ENCODE measurements around the gene RAB6A.
"Not testable (repeated sequence)": the region's sequence is repeated elsewhere in the genome, so short reads cannot be mapped to it uniquely, and the experiment has no call there.

Gene RAB6A

DNA sequence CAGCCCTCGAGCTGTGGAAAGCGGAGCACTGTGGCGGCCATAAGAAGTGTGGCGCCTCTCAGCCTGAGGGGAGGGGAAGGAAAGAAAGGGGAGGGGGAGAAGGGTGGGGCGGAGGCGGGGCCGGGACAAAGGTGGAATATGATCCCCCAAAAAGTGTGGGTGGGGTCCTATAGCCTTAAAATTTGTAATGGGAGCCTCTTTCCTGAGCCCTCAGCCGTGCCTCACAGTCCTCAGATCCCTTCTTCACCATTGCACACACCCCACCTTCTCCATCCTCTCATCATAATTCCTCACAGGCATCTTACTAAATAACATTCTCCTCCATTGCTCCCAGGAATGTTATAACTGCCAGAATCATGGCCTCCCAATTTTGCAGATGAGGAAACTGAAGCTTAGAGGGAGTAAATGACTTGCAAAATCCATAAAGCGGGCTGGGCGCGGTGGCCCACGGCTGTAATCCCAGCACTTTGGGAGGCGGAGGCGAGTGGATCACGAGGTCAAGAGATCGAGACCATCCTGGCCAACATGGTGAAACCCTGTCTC, 600 bp upstream of the RAB6A start:
- no peak for DNase-seq

- DNase-seq = peak; percentile 9
Observed at GRCh38 chr11:73760135-73760678, 667 bp downstream of the RAB6A start.

GRCh38 chr11:73759610-73760134, 1.2 kb downstream of the RAB6A start:
- no peak for DNase-seq

DNA sequence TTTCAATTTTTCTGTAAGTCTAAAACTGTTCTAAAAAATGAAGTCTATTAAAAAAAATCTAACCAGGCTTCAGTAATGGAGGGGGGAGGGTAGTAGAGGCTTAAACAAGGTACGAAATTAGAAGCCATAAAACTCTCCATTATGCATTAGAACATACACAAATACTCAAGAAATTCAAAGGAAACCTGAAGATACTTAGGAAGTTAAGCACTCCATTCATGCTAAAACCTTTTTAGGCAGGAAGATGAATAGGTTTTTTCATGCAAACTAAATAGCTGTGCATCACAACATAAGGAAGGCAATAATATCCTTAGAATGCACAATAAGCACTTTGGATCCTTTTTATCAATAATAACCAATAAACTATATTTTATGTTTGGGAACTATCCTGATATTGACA, 2.4 kb downstream of the RAB6A start:
- DNase-seq = no peak

GRCh38 chr11:73757598-73757997, 3.3 kb downstream of the RAB6A start:
- DNase-seq = no peak

DNA sequence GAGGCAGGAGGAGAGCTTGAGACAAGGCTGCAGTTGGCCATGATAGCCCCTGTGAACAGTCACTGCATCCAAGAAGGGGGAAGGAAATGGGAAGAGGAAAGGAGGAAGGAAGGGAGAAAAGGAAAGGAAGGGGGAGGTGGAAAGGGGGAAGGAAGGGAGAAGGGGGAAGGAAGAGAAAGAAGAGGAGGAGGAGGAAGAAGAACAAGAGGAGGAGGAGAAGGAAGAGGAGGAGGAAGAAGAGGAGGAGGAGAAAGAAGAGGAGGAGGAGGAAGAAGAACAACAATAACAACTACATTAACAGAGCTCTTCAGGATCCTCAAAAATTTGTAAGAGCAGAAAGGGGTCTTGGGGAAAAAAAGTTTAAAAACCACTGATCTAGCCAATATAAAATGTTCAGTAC, 5.2 kb downstream of the RAB6A start:
- DNase-seq = no peak

DNA sequence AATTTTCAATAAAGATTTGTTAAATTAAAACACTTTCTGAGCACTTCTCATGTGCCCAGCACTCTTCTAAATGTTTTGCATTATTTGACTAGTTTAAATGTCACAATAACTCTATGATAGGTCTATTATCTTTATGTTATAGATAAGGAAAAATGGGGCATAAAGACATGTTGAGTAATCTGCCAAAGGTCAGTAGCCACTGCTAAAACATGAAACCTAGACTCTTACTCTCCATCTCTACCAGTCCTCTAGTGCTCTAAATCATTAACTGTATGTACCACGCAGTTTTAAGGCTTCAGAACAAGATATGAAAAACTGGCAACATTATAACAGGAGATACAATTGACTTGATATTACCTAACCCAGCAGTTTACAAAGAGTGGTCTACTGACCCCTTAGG, 6.9 kb downstream of the RAB6A start:
- no peak for DNase-seq

GRCh38 chr11:73752903-73753302, 8.0 kb downstream of the RAB6A start:
- DNase-seq = no peak

GRCh38 chr11:73752216-73752867, 8.5 kb downstream of the RAB6A start:
- DNase-seq = no peak

GRCh38 chr11:73750862-73751261, 10.0 kb downstream of the RAB6A start:
- DNase-seq = not testable (repeated sequence)

GRCh38 chr11:73750228-73750627, 10.6 kb downstream of the RAB6A start:
- DNase-seq = no peak

- no peak for DNase-seq
Observed at GRCh38 chr11:73749118-73749517, 11.8 kb downstream of the RAB6A start.

GRCh38 chr11:73748300-73748699, 12.6 kb downstream of the RAB6A start:
- no peak for DNase-seq

- DNase-seq = no peak
Observed at GRCh38 chr11:73747762-73748161, 13.1 kb downstream of the RAB6A start.

GRCh38 chr11:73746701-73747100, 14.2 kb downstream of the RAB6A start:
- no peak for DNase-seq

DNA sequence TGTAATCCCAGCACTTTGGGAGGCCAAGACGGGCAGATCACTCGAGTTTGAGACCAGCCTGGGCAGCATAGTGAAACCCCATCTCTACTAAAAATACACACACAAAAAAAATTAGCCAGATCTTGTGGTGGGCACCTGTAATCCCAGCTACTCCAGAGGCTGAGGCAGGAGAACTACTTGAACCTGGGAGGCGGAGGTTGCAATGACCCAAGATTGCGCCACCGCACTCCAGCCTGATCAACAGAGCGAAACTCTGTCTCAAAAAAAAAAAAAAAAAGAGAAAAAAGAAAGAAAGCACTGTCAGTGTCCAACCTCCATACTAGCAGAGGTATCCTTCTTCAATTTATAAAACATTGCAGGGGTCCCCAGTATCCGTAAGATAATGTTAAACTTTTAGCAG, 17.8 kb downstream of the RAB6A start:
- DNase-seq = no peak

DNA sequence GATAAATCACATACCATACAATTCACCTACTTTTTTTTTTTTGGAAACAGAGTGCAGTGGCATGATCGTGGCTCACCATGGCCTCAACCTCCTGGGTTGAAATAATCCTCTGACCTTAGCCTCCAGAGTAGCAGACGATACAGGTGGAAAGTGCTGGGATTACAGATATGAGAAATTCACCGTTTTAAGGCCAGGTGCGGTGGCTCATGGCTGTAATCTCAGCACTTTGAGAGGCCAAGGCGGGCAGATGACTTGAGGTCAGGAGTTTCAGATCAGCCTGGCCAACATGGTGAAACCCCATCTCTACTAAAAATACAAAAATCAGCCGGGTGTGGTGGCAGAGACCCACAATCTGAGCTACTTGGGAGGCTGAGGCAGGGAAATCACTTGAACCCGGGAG, 24.9 kb downstream of the RAB6A start:
- DNase-seq = not testable (repeated sequence)

DNA sequence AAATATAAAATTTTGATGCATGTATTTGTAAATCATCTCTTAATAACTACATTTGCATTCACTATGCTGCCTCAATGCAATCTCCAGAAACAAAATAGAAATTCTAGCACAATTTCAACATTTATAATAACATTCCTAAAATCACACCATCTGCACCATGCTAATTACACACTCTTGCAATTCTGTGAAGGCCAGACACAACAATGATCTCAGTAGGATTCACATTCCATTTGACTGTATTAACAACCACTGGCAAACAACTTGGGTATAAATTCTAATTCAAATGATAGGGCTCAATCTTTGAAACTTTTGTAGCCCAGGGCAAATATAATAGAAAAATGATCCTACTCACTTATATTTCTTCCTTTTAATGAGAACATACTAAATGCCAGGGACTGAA, 25.9 kb downstream of the RAB6A start:
- no peak for DNase-seq

GRCh38 chr11:73734011-73734410, 26.9 kb downstream of the RAB6A start:
- DNase-seq = not testable (repeated sequence)

DNA sequence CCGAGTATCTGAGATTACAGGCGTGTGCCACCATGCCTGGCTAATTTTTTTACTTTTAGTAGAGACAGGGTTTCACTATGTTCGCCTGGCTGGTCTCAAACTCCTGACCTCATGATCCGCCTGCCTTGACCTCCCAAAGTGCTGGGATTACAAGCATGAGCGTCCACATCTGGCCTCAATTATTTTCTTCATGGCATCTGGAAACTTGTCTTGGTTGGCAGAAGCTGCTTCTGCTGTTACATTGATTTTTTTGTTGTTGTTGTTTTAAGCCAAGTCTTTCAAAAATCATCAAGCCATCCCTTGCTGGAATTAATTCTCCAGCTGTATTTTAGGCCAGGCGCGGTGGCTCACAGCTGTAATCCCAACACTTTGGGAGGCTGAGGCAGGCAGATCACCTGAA, 27.9 kb downstream of the RAB6A start:
- not testable (repeated sequence) for DNase-seq

GRCh38 chr11:73729594-73730206, 31.2 kb downstream of the RAB6A start:
- no peak for DNase-seq

- DNase-seq = no peak
Observed at GRCh38 chr11:73728000-73728399, 32.9 kb downstream of the RAB6A start.

GRCh38 chr11:73726825-73727224, 34.0 kb downstream of the RAB6A start:
- DNase-seq = no peak

GRCh38 chr11:73717136-73717535, 43.7 kb downstream of the RAB6A start:
- no peak for DNase-seq
